DND-41 (cell line): ENCODE results near the gene LYPD3.

Source experiments
- CTCF ChIP-seq: IDR thresholded peaks from 2 replicates; pipeline ENCODE4 v1.5.1; 2012; ENCODE audit warnings: borderline replicate concordance, low read length, moderate library complexity, mild to moderate bottlenecking; ENCODE audit not compliant: poor library complexity, severe bottlenecking; ENCODE audit errors: extremely low read depth
- EZH2 ChIP-seq: IDR thresholded peaks from 3 replicates; pipeline ENCODE4 v1.6.1; 2012; ENCODE audit warnings: borderline replicate concordance, low read depth, mild to moderate bottlenecking, moderate library complexity, low read length, inconsistent platforms; ENCODE audit not compliant: severe bottlenecking

GRCh38 chr19:43467276-43467675, 1.9 kb upstream of the LYPD3 start:
- no peak for TF ChIP-seq CTCF
- no peak for TF ChIP-seq EZH2
